CD4-positive, alpha-beta T cell treated with Interferon gamma for 1 hour (primary cell): ENCODE results near the gene PRRG4.
"Not testable (repeated sequence)": the region's sequence is repeated elsewhere in the genome, so short reads cannot be mapped to it uniquely, and the experiment has no call there.

Experiments used
- DNase-seq: peaks from one replicate; pipeline ENCODE4 v3.0.0-alpha.2; 2020

The PRRG4 gene

GRCh38 chr11:32829680-32830412 lies at the start of gene PRRG4:
Gene PRRG4 (plus strand): TSS chr11:32829927. CDS start chr11:32830530, 603 bp downstream.
- peak; percentile 29 for DNase-seq

GRCh38 chr11:32780839-32781238 lies 48.9 kb upstream of the PRRG4 start:
- DNase-seq, result not testable (repeated sequence)

- no peak for DNase-seq
Measured at GRCh38 chr11:32781721-32782120, 48.0 kb upstream of the PRRG4 start.

GRCh38 chr11:32785262-32785661 lies 44.5 kb upstream of the PRRG4 start:
- no peak for DNase-seq

GRCh38 chr11:32786811-32787210 lies 42.9 kb upstream of the PRRG4 start:
- DNase-seq, result no peak

GRCh38 chr11:32790916-32791315 lies 38.8 kb upstream of the PRRG4 start:
- no peak for DNase-seq

- no peak for DNase-seq
Measured at GRCh38 chr11:32792111-32792947, 37.4 kb upstream of the PRRG4 start.

GRCh38 chr11:32792948-32793475 lies 36.7 kb upstream of the PRRG4 start:
- peak; percentile 30 for DNase-seq

- no peak for DNase-seq
Measured at GRCh38 chr11:32794439-32794838, 35.3 kb upstream of the PRRG4 start, which contains the start of gene CCDC73. Gene CCDC73 (minus strand): TSS chr11:32794662. CDS start chr11:32760243, 34,419 bp downstream.

GRCh38 chr11:32796425-32796824 lies 33.3 kb upstream of the PRRG4 start:
- DNase-seq, result no peak

- DNase-seq, result peak; percentile 30
Measured at GRCh38 chr11:32809313-32809712, 20.4 kb upstream of the PRRG4 start.

- no peak for DNase-seq
Measured at GRCh38 chr11:32817181-32817851, 12.4 kb upstream of the PRRG4 start.

- DNase-seq, result no peak
Measured at GRCh38 chr11:32817852-32818183, 11.9 kb upstream of the PRRG4 start.

- DNase-seq, result no peak
Measured at GRCh38 chr11:32819187-32819586, 10.5 kb upstream of the PRRG4 start.

- no peak for DNase-seq
Measured at GRCh38 chr11:32820497-32820896, 9.2 kb upstream of the PRRG4 start.

GRCh38 chr11:32821517-32821916 lies 8.2 kb upstream of the PRRG4 start:
- DNase-seq, result no peak

GRCh38 chr11:32821917-32822560 lies 7.7 kb upstream of the PRRG4 start:
- DNase-seq, result no peak

GRCh38 chr11:32823617-32824016 lies 6.1 kb upstream of the PRRG4 start:
- peak; percentile 3 for DNase-seq

GRCh38 chr11:32826113-32826512 lies 3.6 kb upstream of the PRRG4 start:
- no peak for DNase-seq

- no peak for DNase-seq
Measured at GRCh38 chr11:32827276-32827675, 2.5 kb upstream of the PRRG4 start.

- no peak for DNase-seq
Measured at GRCh38 chr11:32829157-32829679, 509 bp upstream of the PRRG4 start.

- DNase-seq, result no peak
Measured at GRCh38 chr11:32830413-32830738, 649 bp downstream of the PRRG4 start.

GRCh38 chr11:32830796-32831195 lies 1.1 kb downstream of the PRRG4 start:
- no peak for DNase-seq
